Gastroesophageal sphincter (tissue), 4 donors: Measurements from ENCODE around the gene AP1S1. TPM values are rescaled to one million over a fixed set of nuclear protein-coding genes. Genes with fewer than 3 reads are reported as not detected.
A peak's percentile ranks its signal among the peaks of the same experiment; 100 is the strongest.

Experiments
- ATAC-seq: fragments of 150-250 bp; one replicate; pipeline ENCODE4 v1.9.1; 2016; ENCODE audit warnings: mild to moderate bottlenecking, moderate library complexity
- H3K27ac ChIP-seq, 4 donors: fragments of 200-600 bp; sonication (generic) in 3 of 4; 1 replicate in 3 of 4; 2 replicates in 1 of 4; pipeline ENCODE4 v1.5.1; 2016 to 2019
- H3K27me3 ChIP-seq: fragments of 200-600 bp; sonication (generic); one replicate; pipeline ENCODE4 v1.5.1; 2019
- H3K36me3 ChIP-seq, 2 donors: fragments of 200-600 bp; sonication (generic); one replicate each; pipeline ENCODE4 v1.5.1; 2019; ENCODE audit warnings: control low read depth in 1 of 2
- H3K4me1 ChIP-seq, 3 donors: fragments of 200-600 bp; sonication (generic); 1 replicate in 2 of 3; 2 replicates in 1 of 3; pipeline ENCODE4 v1.5.1; 2016 to 2019; ENCODE audit warnings: control low read depth in 2 of 3
- H3K4me3 ChIP-seq, 2 donors: fragments of 200-600 bp; sonication (generic); one replicate each; pipeline ENCODE4 v1.5.1; 2019; ENCODE audit warnings: mild to moderate bottlenecking in 1 of 2, moderate library complexity in 1 of 2
- H3K9me3 ChIP-seq, 3 donors: fragments of 200-600 bp; sonication (generic); one replicate each; pipeline ENCODE4 v1.5.1; 2017 to 2019; ENCODE audit warnings: control low read depth in 2 of 3
- EP300 ChIP-seq: sonication (generic); formaldehyde crosslinking; IDR thresholded peaks from one replicate; pipeline ENCODE4 v1.6.1; 2017; ENCODE audit warnings: antibody characterized with exemption, mild to moderate bottlenecking
- POLR2A ChIP-seq, 2 donors: fragments of 450-650 bp; IDR thresholded peaks; one replicate each; pipeline ENCODE4 v1.6.1; 2017; ENCODE audit warnings: antibody characterized with exemption in 2 of 2, mild to moderate bottlenecking in 2 of 2, moderate library complexity in 1 of 2
- POLR2AphosphoS5 ChIP-seq: sonication (generic); formaldehyde crosslinking; IDR thresholded peaks from one replicate; pipeline ENCODE4 v1.6.1; 2017; ENCODE audit warnings: antibody characterized with exemption
- WGBS, 2 donors: methylation state at CpG; one replicate each; pipeline ENCODE4 v1.1.5; 2018; ENCODE audit warnings: low coverage in 1 of 2; 5-methylcytosine and 5-hydroxymethylcytosine counted together
- total RNA-seq, 4 donors: library from RNA; depleted of rRNA; stranded (reverse); fragments of >200 nt; gene quantifications; one replicate each; pipeline ENCODE4 v1.1.0, GENCODE V29; 2016
- TF ChIP-seq, protein P1 (sequence below), 4 experiments: fragments of 200-600 bp in 2 of 4; fragments of 450-650 bp in 2 of 4; sonication (generic) in 1 of 4; IDR thresholded peaks; one replicate each; pipeline ENCODE4 v1.5.1; 2017 to 2019; ENCODE audit warnings: antibody characterized with exemption in 4 of 4, mild to moderate bottlenecking in 2 of 4, moderate library complexity in 2 of 4

The AP1S1 gene
- total RNA-seq, 4 donors from 2014 or later, result 21.9 to 69.5 (median 34.3) TPM

DNA sequence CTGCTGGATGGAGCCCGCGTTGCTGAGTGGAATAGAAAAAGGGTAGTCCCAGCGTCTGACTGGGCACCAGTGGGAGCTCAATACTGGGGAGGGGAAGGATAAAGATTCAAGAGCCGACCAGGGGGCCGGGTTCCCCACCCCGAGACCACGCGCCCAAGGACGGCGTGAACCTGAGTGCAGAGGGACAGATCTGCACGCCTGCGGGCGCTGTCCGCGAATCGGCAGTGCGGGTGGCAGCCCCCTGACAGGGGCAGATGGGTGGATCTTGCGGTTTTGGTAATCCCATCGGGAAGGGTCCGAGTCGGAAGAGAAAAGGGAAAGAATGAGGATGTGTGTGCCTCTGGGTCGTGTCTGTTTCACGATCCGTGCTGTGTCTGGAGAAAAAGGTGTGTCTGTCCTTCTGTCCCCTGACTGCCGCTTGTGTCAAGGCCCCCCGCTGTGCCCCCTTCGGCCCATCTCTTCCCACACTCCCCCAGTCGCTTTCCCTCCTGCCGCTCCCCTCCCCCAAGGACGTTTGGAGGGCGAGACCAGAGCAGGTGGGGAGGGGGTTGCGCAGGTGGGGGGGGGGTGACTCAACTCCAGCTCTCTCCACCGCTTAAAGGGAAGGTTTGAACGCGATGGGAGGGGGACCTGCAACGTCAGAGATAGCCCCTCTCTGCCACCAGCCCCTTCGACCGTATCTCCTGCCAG lies 11.8 kb downstream of the AP1S1 start:
- WGBS, 2 donors, result 1% methylated on average over 19 to 24 of the region's 38 CpGs
- Histone ChIP-seq H3K4me3 (peak overlapping the region in 1 of 2 donors; percentile 6), H3K4me1 (peaks cover 0 to 52% (median 30%) of the 10 kb centered on the region in 3 donors), H3K9me3 (no peaks in the 10 kb centered on the region), H3K27ac (no peak overlapping the region), H3K27me3 (peaks cover 100% of the 10 kb centered on the region), H3K36me3 (peaks cover 0 to 6% of the 10 kb centered on the region in 2 donors)
- ATAC-seq, result no peak
- TF ChIP-seq POLR2A (IDR thresholded peaks at IDR 0.05), result no peak
- TF ChIP-seq POLR2AphosphoS5, result no peak
- TF ChIP-seq, protein P1, sequence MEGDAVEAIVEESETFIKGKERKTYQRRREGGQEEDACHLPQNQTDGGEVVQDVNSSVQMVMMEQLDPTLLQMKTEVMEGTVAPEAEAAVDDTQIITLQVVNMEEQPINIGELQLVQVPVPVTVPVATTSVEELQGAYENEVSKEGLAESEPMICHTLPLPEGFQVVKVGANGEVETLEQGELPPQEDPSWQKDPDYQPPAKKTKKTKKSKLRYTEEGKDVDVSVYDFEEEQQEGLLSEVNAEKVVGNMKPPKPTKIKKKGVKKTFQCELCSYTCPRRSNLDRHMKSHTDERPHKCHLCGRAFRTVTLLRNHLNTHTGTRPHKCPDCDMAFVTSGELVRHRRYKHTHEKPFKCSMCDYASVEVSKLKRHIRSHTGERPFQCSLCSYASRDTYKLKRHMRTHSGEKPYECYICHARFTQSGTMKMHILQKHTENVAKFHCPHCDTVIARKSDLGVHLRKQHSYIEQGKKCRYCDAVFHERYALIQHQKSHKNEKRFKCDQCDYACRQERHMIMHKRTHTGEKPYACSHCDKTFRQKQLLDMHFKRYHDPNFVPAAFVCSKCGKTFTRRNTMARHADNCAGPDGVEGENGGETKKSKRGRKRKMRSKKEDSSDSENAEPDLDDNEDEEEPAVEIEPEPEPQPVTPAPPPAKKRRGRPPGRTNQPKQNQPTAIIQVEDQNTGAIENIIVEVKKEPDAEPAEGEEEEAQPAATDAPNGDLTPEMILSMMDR (IDR thresholded peaks at IDR 0.05), result no peak
- no peak for TF ChIP-seq EP300

DNA sequence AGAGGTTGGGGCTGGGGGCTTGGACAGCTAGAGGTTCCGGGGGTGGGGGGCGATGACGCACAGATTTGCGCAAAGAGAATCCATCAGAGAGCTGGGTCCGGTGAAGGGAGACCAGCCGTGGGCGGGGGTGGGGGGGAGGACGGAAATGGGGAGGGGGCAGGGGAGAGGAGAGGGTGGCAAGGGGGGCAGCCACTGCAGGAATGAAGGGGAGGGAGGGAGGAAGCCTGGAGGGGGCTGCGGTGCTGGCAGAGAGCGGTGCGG lies 12.3 kb downstream of the AP1S1 start:
- TF ChIP-seq POLR2A (IDR thresholded peaks at IDR 0.05) (no peak), EP300 (no peak), POLR2AphosphoS5 (no peak)
- TF ChIP-seq, protein P1 (IDR thresholded peaks at IDR 0.05), result no peak
- peaks cover 0 to 1% of the 10 kb centered on the region in 2 donors for H3K36me3 ChIP-seq
- 0% methylated on average over 2 of the region's 11 CpGs; no CpG with 5 or more reads in 1 of the 2 donors for WGBS, 2 donors

DNA sequence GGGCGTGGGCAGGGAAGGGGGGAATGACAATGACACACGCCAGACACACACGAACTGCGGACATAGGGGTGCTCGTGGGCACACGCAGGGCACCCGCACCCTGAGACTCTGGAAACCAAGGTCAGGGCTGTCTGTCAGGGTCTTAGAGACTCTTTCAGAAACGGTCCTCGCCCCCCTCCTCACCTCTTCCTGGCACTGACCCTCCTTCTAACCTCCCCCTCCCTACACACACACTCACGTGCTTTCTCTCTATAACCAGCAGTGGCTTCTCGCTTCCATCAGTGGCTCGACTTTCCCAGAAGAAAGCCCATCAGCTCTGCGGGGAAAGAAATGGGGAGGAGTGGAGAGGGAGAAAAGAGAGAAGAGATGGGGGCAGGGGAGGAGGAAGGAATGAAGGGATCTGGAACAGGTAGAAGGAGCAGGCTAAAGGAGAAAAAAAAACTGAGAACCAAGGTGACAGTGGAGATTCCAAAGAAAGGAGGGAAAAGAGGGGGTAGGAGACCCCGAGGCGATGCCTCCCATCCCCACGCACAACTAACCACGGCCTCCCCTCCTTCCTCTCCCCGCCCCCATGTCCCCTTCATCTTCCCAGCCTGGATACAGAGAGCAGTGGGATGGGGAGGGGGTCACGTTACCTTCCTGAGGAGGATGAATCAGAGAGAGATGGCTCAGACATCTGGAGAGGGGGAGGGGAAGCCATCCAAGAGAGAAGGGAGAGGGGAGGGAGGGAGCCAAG lies 12.8 kb downstream of the AP1S1 start:
- TF ChIP-seq, protein P1 (IDR thresholded peaks at IDR 0.05), result no peak
- TF ChIP-seq POLR2A (IDR thresholded peaks at IDR 0.05), result no peak
- no peak for TF ChIP-seq EP300
- TF ChIP-seq POLR2AphosphoS5, result no peak
- Histone ChIP-seq H3K36me3 (no peaks in the 10 kb centered on the region), H3K27ac (no peak overlapping the region), H3K9me3 (no peaks in the 10 kb centered on the region), H3K4me1 (peaks cover 0 to 62% (median 34%) of the 10 kb centered on the region in 3 donors), H3K4me3 (no peak overlapping the region), H3K27me3 (peaks cover 100% of the 10 kb centered on the region)
- no peak for ATAC-seq
- WGBS, 2 donors, result 0 to 2% methylated on average over 7 of the region's 19 CpGs

More for the DNA sequence above, 12.3 kb downstream of the AP1S1 start:
- H3K27me3 ChIP-seq, result peaks cover 100% of the 10 kb centered on the region
- H3K4me1 ChIP-seq, result peaks cover 0 to 57% (median 30%) of the 10 kb centered on the region in 3 donors
- no peak for ATAC-seq
- no peak overlapping the region for H3K27ac ChIP-seq
- H3K4me3 ChIP-seq, result no peak overlapping the region
- H3K9me3 ChIP-seq, result no peaks in the 10 kb centered on the region

DNA sequence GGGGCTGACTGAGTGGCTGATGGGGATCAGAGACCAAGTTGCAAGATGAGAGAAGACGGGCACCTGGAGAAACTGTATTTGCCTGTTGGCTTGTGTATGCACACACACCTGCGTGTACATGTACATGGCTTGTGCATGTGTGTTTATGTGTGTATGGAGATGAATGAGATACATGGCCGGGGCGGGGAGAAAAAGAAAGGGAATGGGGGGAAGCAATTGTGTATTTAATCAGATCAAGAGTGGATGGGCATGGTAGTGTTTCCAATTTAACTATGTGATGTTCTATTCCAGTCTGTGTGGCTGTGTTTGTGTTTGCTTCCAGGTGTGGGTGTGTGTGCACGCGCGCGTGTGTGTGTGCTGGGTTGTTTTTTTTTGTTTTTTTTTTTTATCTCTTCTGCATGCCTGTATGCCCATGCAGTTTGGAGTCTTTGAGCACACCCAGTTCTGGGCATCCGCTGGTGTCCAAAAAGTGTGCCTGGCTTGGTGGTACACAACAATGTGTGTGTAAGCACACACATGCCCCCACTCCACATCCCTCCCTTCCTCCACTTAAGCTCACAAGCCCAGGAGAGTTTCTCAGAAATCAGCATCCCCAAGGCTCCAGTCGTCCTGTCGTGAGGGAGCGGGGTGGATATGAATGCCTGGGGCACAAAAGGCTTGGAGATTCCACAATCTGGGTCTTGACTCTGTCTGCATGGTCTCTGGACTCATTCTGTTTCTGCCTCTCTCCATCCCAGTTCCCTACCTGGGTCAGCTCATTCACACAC lies 13.6 kb downstream of the AP1S1 start:
- Histone ChIP-seq H3K4me1 (peaks cover 0 to 63% (median 37%) of the 10 kb centered on the region in 3 donors), H3K27ac (no peak overlapping the region), H3K9me3 (no peaks in the 10 kb centered on the region), H3K27me3 (peaks cover 100% of the 10 kb centered on the region), H3K4me3 (no peak overlapping the region), H3K36me3 (no peaks in the 10 kb centered on the region)
- TF ChIP-seq POLR2AphosphoS5 (no peak), EP300 (no peak), POLR2A (IDR thresholded peaks at IDR 0.05) (no peak)
- TF ChIP-seq, protein P1 (IDR thresholded peaks at IDR 0.05), result no peak
- 0 to 2% methylated on average over 8 to 12 of the region's 12 CpGs for WGBS, 2 donors
- no peak for ATAC-seq
